Glutamatergic neuron (in vitro differentiated cells): ENCODE results near the gene CFAP126. TPM values are rescaled to one million over a fixed set of nuclear protein-coding genes. Genes with fewer than 3 reads are reported as not detected.

Source experiments
- DNase-seq: peaks from one replicate; pipeline ENCODE4 v3.0.0; 2022
- H3K27ac Mint-ChIP-seq: one replicate; pipeline ENCODE4 v1.8.0; 2020; ENCODE audit warnings: mild to moderate bottlenecking, mixed read lengths, inconsistent platforms; ENCODE audit not compliant: unreplicated experiment
- H3K27me3 Mint-ChIP-seq: one replicate; pipeline ENCODE4 v1.8.0; 2020; ENCODE audit warnings: mild to moderate bottlenecking, moderate library complexity, mixed read lengths, inconsistent platforms; ENCODE audit not compliant: unreplicated experiment
- H3K36me3 Mint-ChIP-seq: one replicate; pipeline ENCODE4 v1.8.0; 2020; ENCODE audit warnings: mild to moderate bottlenecking, mixed read lengths, inconsistent platforms; ENCODE audit not compliant: unreplicated experiment
- H3K4me1 Mint-ChIP-seq: one replicate; pipeline ENCODE4 v1.8.0; 2020; ENCODE audit warnings: mild to moderate bottlenecking, low read depth, mixed read lengths, inconsistent platforms; ENCODE audit not compliant: unreplicated experiment
- H3K4me3 Mint-ChIP-seq: one replicate; pipeline ENCODE4 v1.8.0; 2020; ENCODE audit warnings: mild to moderate bottlenecking, mixed read lengths, inconsistent platforms; ENCODE audit not compliant: unreplicated experiment
- H3K9me3 Mint-ChIP-seq: one replicate; pipeline ENCODE4 v1.8.0; 2020; ENCODE audit warnings: mild to moderate bottlenecking, moderate library complexity, mixed read lengths, inconsistent platforms; ENCODE audit not compliant: unreplicated experiment
- CTCF ChIP-seq: fragments of 200-600 bp; sonication (generic); IDR thresholded peaks from one replicate; pipeline ENCODE4 v1.5.0; 2021; ENCODE audit not compliant: partially characterized antibody, unreplicated experiment
- total RNA-seq: library from RNA; stranded (reverse); fragmentation: NEBNext Ultra II Directional; extraction: Animal tissue kit (Norgen Biotek cat#: 25700); gene quantifications from one replicate; pipeline ENCODE4 v1.2.1, GENCODE V29; 2021; ENCODE audit not compliant: unreplicated experiment

CFAP126 gene
- total RNA-seq, 1 donor from 2014 or later, result not detected

DNA sequence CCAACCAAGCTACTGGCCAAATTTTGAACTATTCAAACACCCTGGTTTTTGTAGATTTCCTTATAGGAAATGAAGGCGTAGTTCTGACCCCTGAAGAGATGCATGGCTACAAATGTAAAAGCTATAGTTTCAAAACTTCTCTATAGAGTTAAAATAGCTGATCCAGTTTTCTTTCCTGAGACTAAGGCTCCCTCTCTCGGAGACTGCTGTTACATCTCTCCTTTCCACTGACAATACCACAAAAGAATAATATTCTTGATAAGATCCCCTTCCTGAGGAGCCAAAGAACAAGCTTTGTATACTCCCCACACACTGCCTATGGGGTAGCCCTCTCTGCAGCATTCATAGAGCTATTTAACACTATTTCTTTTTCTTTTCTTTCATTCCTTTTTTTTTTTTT is 6.7 kb upstream of the CFAP126 start:
- Mint-ChIP-seq H3K4me1 (no peaks in the 10 kb centered on the region), H3K27ac (no peak overlapping the region), H3K4me3 (no peak overlapping the region), H3K9me3 (no peaks in the 10 kb centered on the region), H3K36me3 (no peaks in the 10 kb centered on the region), H3K27me3 (no peaks in the 10 kb centered on the region)
- TF ChIP-seq CTCF, result no peak
- DNase-seq, result no peak

GRCh38 chr1:161373442-161373841 is 5.8 kb upstream of the CFAP126 start:
- no peaks in the 10 kb centered on the region for H3K9me3 Mint-ChIP-seq

GRCh38 chr1:161365207-161365606 is 2.5 kb downstream of the CFAP126 start:
- Mint-ChIP-seq H3K36me3 (no peaks in the 10 kb centered on the region), H3K27me3 (no peaks in the 10 kb centered on the region), H3K27ac (no peak overlapping the region), H3K9me3 (no peaks in the 10 kb centered on the region), H3K4me1 (peaks cover 6% of the 10 kb centered on the region), H3K4me3 (no peak overlapping the region)
- TF ChIP-seq CTCF, result no peak
- DNase-seq, result no peak

More at GRCh38 chr1:161373442-161373841, 5.8 kb upstream of the CFAP126 start:
- H3K4me3 Mint-ChIP-seq, result no peak overlapping the region
- TF ChIP-seq CTCF, result no peak
- no peak overlapping the region for H3K27ac Mint-ChIP-seq
- no peaks in the 10 kb centered on the region for H3K27me3 Mint-ChIP-seq
- no peaks in the 10 kb centered on the region for H3K4me1 Mint-ChIP-seq
- H3K36me3 Mint-ChIP-seq, result no peaks in the 10 kb centered on the region
- no peak for DNase-seq

DNA sequence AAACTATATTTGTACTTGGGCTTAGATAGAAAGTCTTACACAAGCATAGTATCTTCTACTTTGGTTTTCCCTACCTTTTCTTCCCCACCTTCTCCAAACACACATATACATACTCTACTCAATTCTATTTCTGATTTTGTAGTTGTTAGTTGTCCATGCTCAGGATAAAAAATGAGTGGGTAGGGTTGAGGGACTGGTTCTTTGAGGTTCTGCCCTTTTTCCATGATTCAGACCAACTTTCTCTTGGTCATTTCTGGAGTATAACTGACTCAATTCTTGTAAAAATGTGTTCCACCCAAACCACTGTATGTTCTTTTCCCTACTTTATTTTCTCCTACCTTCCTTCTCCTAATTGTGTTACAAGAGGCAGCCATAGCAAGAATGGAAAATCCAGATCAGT is 3.3 kb downstream of the CFAP126 start:
- H3K27me3 Mint-ChIP-seq, result no peaks in the 10 kb centered on the region
- H3K36me3 Mint-ChIP-seq, result no peaks in the 10 kb centered on the region
- no peaks in the 10 kb centered on the region for H3K9me3 Mint-ChIP-seq
- H3K4me3 Mint-ChIP-seq, result no peak overlapping the region
- H3K27ac Mint-ChIP-seq, result no peak overlapping the region
- TF ChIP-seq CTCF, result no peak
- DNase-seq, result no peak
- peaks cover 6% of the 10 kb centered on the region for H3K4me1 Mint-ChIP-seq

GRCh38 chr1:161359291-161359690 is 8.4 kb downstream of the CFAP126 start:
- H3K4me1 Mint-ChIP-seq, result no peaks in the 10 kb centered on the region
- H3K27me3 Mint-ChIP-seq, result no peaks in the 10 kb centered on the region
- H3K4me3 Mint-ChIP-seq, result no peak overlapping the region
- TF ChIP-seq CTCF, result no peak
- H3K9me3 Mint-ChIP-seq, result no peaks in the 10 kb centered on the region
- H3K36me3 Mint-ChIP-seq, result no peaks in the 10 kb centered on the region
- no peak overlapping the region for H3K27ac Mint-ChIP-seq
- no peak for DNase-seq
